Activated B cell treated with CpG ODN at 0.5 μM for 24 hours (primary cell): ENCODE data around the gene CLIC4. TPM values are rescaled to one million over a fixed set of nuclear protein-coding genes. Genes with fewer than 3 reads are reported as not detected.

Source experiments
- ATAC-seq: fragments of 200-7000 bp; cut with Tn5 transposase; one replicate; pipeline ENCODE4 v1.10.0; 2021; ENCODE audit warnings: low read depth, mild to moderate bottlenecking, moderate library complexity
- CTCF ChIA-PET: fragments of 350-600 bp; sonication (Branson Sonifier 250); formaldehyde crosslinking; loops from one replicate; lab custom pipeline; 2021; ENCODE audit warnings: antibody characterized with exemption; lab: Charles Lee
- POLR2A ChIA-PET: fragments of 350-600 bp; sonication (Branson Sonifier 250); formaldehyde crosslinking; loops from one replicate; lab custom pipeline; 2021; ENCODE audit warnings: antibody characterized with exemption; lab: Charles Lee
- DNase-seq: peaks from one replicate; pipeline ENCODE4 v3.0.0; 2022
- H3K27ac Mint-ChIP-seq: one replicate; pipeline ENCODE4 v1.8.0; 2020; ENCODE audit warnings: mixed read lengths
- H3K27me3 Mint-ChIP-seq: one replicate; pipeline ENCODE4 v1.8.0; 2021; ENCODE audit warnings: mixed read lengths
- H3K36me3 Mint-ChIP-seq: one replicate; pipeline ENCODE4 v1.8.0; 2021; ENCODE audit warnings: low read depth, mixed read lengths
- H3K4me1 Mint-ChIP-seq: one replicate; pipeline ENCODE4 v1.8.0; 2021; ENCODE audit warnings: mixed read lengths
- H3K4me3 Mint-ChIP-seq: one replicate; pipeline ENCODE4 v1.8.0; 2020; ENCODE audit warnings: mild to moderate bottlenecking, mixed read lengths
- H3K9me3 Mint-ChIP-seq: one replicate; pipeline ENCODE4 v1.8.0; 2020; ENCODE audit warnings: mixed read lengths
- CTCF ChIP-seq: fragments of 200-600 bp; IDR thresholded peaks from one replicate; pipeline ENCODE4 v1.8.0; 2022; ENCODE audit warnings: antibody characterized with exemption, mild to moderate bottlenecking
- intact Hi-C: fragments of 100-400 bp; cut with micrococcal nuclease; formaldehyde crosslinking; loops from one replicate; pipeline ENCODE4 v1.15.1; 2024
- total RNA-seq: library from RNA; stranded (reverse); gene quantifications from 2 replicates; pipeline ENCODE4 v1.2.3, GENCODE V29; 2022

Gene CLIC4
- total RNA-seq, 1 donor from 2014 or later, result 99.8 TPM

GRCh38 chr1:24768873-24769605, 23.8 kb downstream of the CLIC4 start:
- DNase-seq, result no peak
- Mint-ChIP-seq H3K4me1 (peaks cover 55% of the 10 kb centered on the region), H3K4me3 (no peak overlapping the region), H3K27ac (peak overlapping the region; percentile 35), H3K36me3 (peaks cover 21% of the 10 kb centered on the region), H3K9me3 (no peaks in the 10 kb centered on the region), H3K27me3 (no peaks in the 10 kb centered on the region)
- intact Hi-C loops, result loop anchor here (5.0 kb wide), 1 partner anchor 38 kb away; no protein-coding TSS in a partner anchor
- CTCF ChIA-PET, result interaction anchor here (1.0 to 1.8 kb wide), 2 partner anchors 61 to 81 kb away, joined by 3 to 6 read pairs; no protein-coding TSS in a partner anchor
- POLR2A ChIA-PET, result interaction anchor here (0.7 kb wide), 1 partner anchor 24 kb away, joined by 3 read pairs; the partner anchor contains the start of gene CLIC4
- ATAC-seq, result peak; percentile 25
- no peak for TF ChIP-seq CTCF

GRCh38 chr1:24769656-24770651, 24.7 kb downstream of the CLIC4 start:
- no peak for TF ChIP-seq CTCF
- Mint-ChIP-seq H3K9me3 (no peaks in the 10 kb centered on the region), H3K4me1 (peaks cover 57% of the 10 kb centered on the region), H3K36me3 (peaks cover 25% of the 10 kb centered on the region), H3K27ac (no peak overlapping the region), H3K27me3 (no peaks in the 10 kb centered on the region), H3K4me3 (no peak overlapping the region)
- ChIA-PET CTCF (interaction anchor here (0.7 to 2.0 kb wide), 3 partner anchors 49 to 81 kb away, joined by 3 to 7 read pairs (median 3); no protein-coding TSS in a partner anchor), POLR2A (interaction anchor here (0.6 to 1.0 kb wide), 3 partner anchors 16 to 37 kb away, joined by 3 to 7 read pairs (median 3); no protein-coding TSS in a partner anchor)
- no peak for DNase-seq
- peak; percentile 49 for ATAC-seq
- intact Hi-C loops, result loop anchor here (5.0 kb wide), 1 partner anchor 37 kb away; no protein-coding TSS in a partner anchor

GRCh38 chr1:24770881-24771280, 25.6 kb downstream of the CLIC4 start:
- peaks cover 60% of the 10 kb centered on the region for H3K4me1 Mint-ChIP-seq
- no peak for ATAC-seq
- no peaks in the 10 kb centered on the region for H3K27me3 Mint-ChIP-seq
- TF ChIP-seq CTCF, result no peak
- ChIA-PET POLR2A (interaction anchor here (0.6 to 1.0 kb wide), 2 partner anchors 21 to 37 kb away, joined by 3 read pairs; no protein-coding TSS in a partner anchor), CTCF (interaction anchor here (1.0 to 2.0 kb wide), 4 partner anchors 8 to 82 kb away, joined by 3 to 7 read pairs (median 4); partner anchors contain the start of gene CLIC4)
- intact Hi-C loops, result no loop called here
- no peak for DNase-seq
- no peak overlapping the region for H3K4me3 Mint-ChIP-seq
- H3K36me3 Mint-ChIP-seq, result peaks cover 23% of the 10 kb centered on the region
- H3K9me3 Mint-ChIP-seq, result no peaks in the 10 kb centered on the region
- no peak overlapping the region for H3K27ac Mint-ChIP-seq

- no peak for TF ChIP-seq CTCF
- ATAC-seq (no peak), DNase-seq (no peak)
- no peak overlapping the region for H3K27ac Mint-ChIP-seq
- no peaks in the 10 kb centered on the region for H3K9me3 Mint-ChIP-seq
- H3K4me1 Mint-ChIP-seq, result peaks cover 64% of the 10 kb centered on the region
- POLR2A ChIA-PET, result no interaction called here
- peaks cover 25% of the 10 kb centered on the region for H3K36me3 Mint-ChIP-seq
- H3K27me3 Mint-ChIP-seq, result no peaks in the 10 kb centered on the region
- CTCF ChIA-PET, result interaction anchor here (1.0 to 2.0 kb wide), 4 partner anchors 9 to 83 kb away, joined by 3 to 7 read pairs (median 4); partner anchors contain the start of gene CLIC4
- intact Hi-C loops, result no loop called here
- no peak overlapping the region for H3K4me3 Mint-ChIP-seq
Observed at GRCh38 chr1:24771574-24771973, 26.3 kb downstream of the CLIC4 start.
